K562 (cell line): Measurements from ENCODE around the gene GLI1. TPM values are rescaled to one million over a fixed set of nuclear protein-coding genes. Genes with fewer than 3 reads are reported as not detected.

ENCODE experiments used
- ARID1B ChIP-seq: fragments of 450-650 bp; IDR thresholded peaks from 2 replicates; pipeline ENCODE4 v1.6.1; 2016; ENCODE audit warnings: antibody characterized with exemption, mild to moderate bottlenecking, inconsistent platforms
- CBX8 ChIP-seq: fragments of 200-600 bp; sonication (generic); IDR thresholded peaks from 2 replicates; pipeline ENCODE4 v1.6.1; 2012; ENCODE audit warnings: borderline replicate concordance, mixed run types, low read depth, mild to moderate bottlenecking, moderate library complexity, mixed read lengths, low read length, control low read depth, inconsistent platforms; ENCODE audit not compliant: poor library complexity, severe bottlenecking; ENCODE audit errors: extremely low read depth
- CTBP1 ChIP-seq: fragments of 450-650 bp; IDR thresholded peaks from 2 replicates; pipeline ENCODE4 v1.6.1; 2016; ENCODE audit warnings: borderline replicate concordance
- GTF2A2 ChIP-seq: IDR thresholded peaks from 2 replicates; pipeline ENCODE4 v1.6.1; 2016; ENCODE audit warnings: mild to moderate bottlenecking, missing genetic modification characterization, missing compliant biosample characterization
- NR2C2 ChIP-seq, 2 experiments: fragments of 200-800 bp in 1 of 2; sonication (Bioruptor generic) in 1 of 2; sonication (generic) in 1 of 2; formaldehyde crosslinking in 1 of 2; IDR thresholded peaks; 2 replicates each; pipeline versions ENCODE4 v1.6.1 to v1.8.0; 2016 to 2022; ENCODE audit warnings: mild to moderate bottlenecking in 1 of 2, missing compliant biosample characterization in 1 of 2, missing genetic modification characterization in 1 of 2, missing genetic modification reagents in 1 of 2
- POLR2B ChIP-seq: fragments of 450-650 bp; IDR thresholded peaks from 2 replicates; pipeline ENCODE4 v1.6.1; 2018; ENCODE audit warnings: low read depth; ENCODE audit not compliant: partially characterized antibody
- PPARD ChIP-seq: fragments of 250-450 bp; sonication (Bioruptor Pico); IDR thresholded peaks from 2 replicates; pipeline ENCODE4 v1.8.0; 2022; ENCODE audit warnings: inconsistent platforms, mild to moderate bottlenecking, moderate library complexity
- SAP30 ChIP-seq: fragments of 200-600 bp; sonication (generic); IDR thresholded peaks from 2 replicates; pipeline ENCODE4 v1.6.1; 2012; ENCODE audit warnings: borderline replicate concordance, low read depth, mild to moderate bottlenecking, moderate library complexity, low read length, control low read depth, inconsistent platforms; ENCODE audit not compliant: insufficient read depth, poor library complexity, severe bottlenecking
- SMAD4 ChIP-seq: fragments of 250-450 bp; sonication (Bioruptor Pico); conservative IDR thresholded peaks from 2 replicates; pipeline ENCODE4 v1.8.0; 2021; ENCODE audit warnings: inconsistent platforms, mild to moderate bottlenecking, moderate library complexity
- SOX6 ChIP-seq: fragments of 450-650 bp; IDR thresholded peaks from 2 replicates; pipeline ENCODE4 v1.6.1; 2014; ENCODE audit warnings: mild to moderate bottlenecking
- ZNF707 ChIP-seq: fragments of 250-450 bp; sonication (Bioruptor Pico); conservative IDR thresholded peaks from 2 replicates; pipeline ENCODE4 v1.8.0; 2022; ENCODE audit warnings: inconsistent platforms, mild to moderate bottlenecking, moderate library complexity
- polyA plus RNA-seq, 8 experiments: library from polyadenylated mRNA; depleted of rRNA in 4 of 8; stranded (reverse) in 5 of 8; unstranded in 3 of 8; fragments of >200 nt; fragmentation: Nextera tagmentation in 2 of 8; fragmentation: Illumina TruSeq in 1 of 8; extraction: Ambion mirVana in 2 of 8; extraction: Trizol in 1 of 8; gene quantifications; 2 replicates each; pipeline versions ENCODE4 v1.2.1 to v1.2.3, GENCODE V29; 2011 to 2014; ENCODE audit warnings: inconsistent platforms in 1 of 8, missing spikeins in 1 of 8
- total RNA-seq, 7 experiments: library from RNA; depleted of rRNA in 6 of 7; stranded (reverse); fragments of >200 nt in 6 of 7; fragmentation: Illumina TruSeq in 2 of 7; extraction: Trizol in 2 of 7; gene quantifications; 2 replicates each; pipeline versions ENCODE4 v1.2.1 to v1.2.3, GENCODE V29; 2011 to 2021; ENCODE audit warnings: low replicate concordance in 1 of 7
- TF ChIP-seq, protein P1 (sequence below): fragments of 250-450 bp; sonication (Bioruptor Pico); IDR thresholded peaks from 2 replicates; pipeline ENCODE4 v1.5.1; 2021; ENCODE audit warnings: mild to moderate bottlenecking
- TF ChIP-seq, protein P2 (sequence below), 2 experiments: IDR thresholded peaks; 2 replicates each; pipeline ENCODE4 v1.6.1; 2011; ENCODE audit warnings: borderline replicate concordance in 1 of 2, control low read depth in 1 of 2, low read depth in 1 of 2, low read length in 1 of 2, mild to moderate bottlenecking in 1 of 2, mixed read lengths in 1 of 2, moderate library complexity in 1 of 2; ENCODE audit not compliant: insufficient read depth in 1 of 2, insufficient read length in 1 of 2, poor library complexity in 1 of 2, severe bottlenecking in 1 of 2; ENCODE audit errors: extremely low read depth in 1 of 2
- TF ChIP-seq, protein P3 (sequence below): sonication (generic); formaldehyde crosslinking; IDR thresholded peaks from 2 replicates; pipeline ENCODE4 v1.8.1; 2023; ENCODE audit warnings: mild to moderate bottlenecking, missing genetic modification reagents, moderate library complexity
- TF ChIP-seq, protein P4 (sequence below): fragments of 450-650 bp; formaldehyde crosslinking; conservative IDR thresholded peaks from 2 replicates; pipeline ENCODE4 v1.4.0; 2022; ENCODE audit warnings: mild to moderate bottlenecking, missing genetic modification characterization

Gene GLI1
- total and polyA plus RNA-seq, 9 of the 15 experiments (the other 6 are each of a cell fraction or from before 2014, with no cell fraction given) = 0.24 to 3.7 (median 0.61) TPM

DNA sequence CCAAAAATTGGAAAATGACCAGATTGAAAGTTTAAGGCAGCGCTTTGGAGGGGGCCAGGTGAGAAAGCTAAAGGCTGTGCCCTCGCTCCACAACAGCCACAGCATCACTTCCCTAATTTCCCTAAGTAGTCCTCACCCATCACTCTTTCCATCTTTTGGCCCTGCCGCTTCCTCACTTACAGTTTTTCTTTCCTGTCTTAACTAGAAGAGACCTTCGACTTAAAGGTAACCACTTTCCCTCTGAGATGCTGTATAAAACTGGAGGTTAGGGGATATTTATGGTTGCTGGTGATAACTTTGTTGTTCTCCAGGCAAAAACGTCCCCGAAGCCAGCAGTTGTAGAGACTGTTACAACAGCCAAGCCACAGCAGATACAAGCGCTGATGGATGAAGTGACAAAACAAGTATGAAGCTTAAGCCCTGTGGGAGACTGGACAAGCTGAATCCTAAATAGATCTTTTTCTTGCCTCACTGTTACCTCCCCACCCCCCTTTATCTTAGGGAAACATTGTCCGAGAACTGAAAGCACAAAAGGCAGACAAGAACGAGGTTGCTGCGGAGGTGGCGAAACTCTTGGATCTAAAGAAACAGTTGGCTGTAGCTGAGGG is 56.5 kb downstream of the GLI1 start (continued):
- TF ChIP-seq POLR2B (peak; percentile 78), NR2C2 (CRISPR knock-in tag; IDR thresholded peaks at IDR 0.05) (no peak), NR2C2 (tag; IDR thresholded peaks at IDR 0.05) (peak; percentile 46; the same call in 1 of the 2 replicates), CTBP1 (peak; percentile 80), ARID1B (no peak; the same call in none of the 2 replicates), CBX8 (no peak), PPARD (CRISPR knock-in tag) (no peak), GTF2A2 (tag) (no peak), SOX6 (0 out of 2 replicates have a peak, but pooled peaks have one; percentile 28), SMAD4 (CRISPR knock-in tag) (no peak), SAP30 (no peak), ZNF707 (no peak)
- TF ChIP-seq, protein P1, sequence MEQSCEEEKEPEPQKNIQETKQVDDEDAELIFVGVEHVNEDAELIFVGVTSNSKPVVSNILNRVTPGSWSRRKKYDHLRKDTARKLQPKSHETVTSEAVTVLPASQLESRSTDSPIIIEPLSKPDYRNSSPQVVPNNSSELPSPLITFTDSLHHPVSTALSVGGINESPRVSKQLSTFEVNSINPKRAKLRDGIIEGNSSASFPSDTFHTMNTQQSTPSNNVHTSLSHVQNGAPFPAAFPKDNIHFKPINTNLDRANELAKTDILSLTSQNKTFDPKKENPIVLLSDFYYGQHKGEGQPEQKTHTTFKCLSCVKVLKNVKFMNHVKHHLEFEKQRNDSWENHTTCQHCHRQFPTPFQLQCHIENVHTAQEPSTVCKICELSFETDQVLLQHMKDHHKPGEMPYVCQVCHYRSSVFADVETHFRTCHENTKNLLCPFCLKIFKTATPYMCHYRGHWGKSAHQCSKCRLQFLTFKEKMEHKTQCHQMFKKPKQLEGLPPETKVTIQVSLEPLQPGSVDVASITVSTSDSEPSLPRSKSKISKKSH (CRISPR knock-in tag) = no peak
- TF ChIP-seq, protein P2, sequence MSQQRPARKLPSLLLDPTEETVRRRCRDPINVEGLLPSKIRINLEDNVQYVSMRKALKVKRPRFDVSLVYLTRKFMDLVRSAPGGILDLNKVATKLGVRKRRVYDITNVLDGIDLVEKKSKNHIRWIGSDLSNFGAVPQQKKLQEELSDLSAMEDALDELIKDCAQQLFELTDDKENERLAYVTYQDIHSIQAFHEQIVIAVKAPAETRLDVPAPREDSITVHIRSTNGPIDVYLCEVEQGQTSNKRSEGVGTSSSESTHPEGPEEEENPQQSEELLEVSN (IDR thresholded peaks at IDR 0.05; ENCODE audit: borderline replicate concordance in 1 of 2, extremely low read depth in 1 of 2, insufficient read depth in 1 of 2, insufficient read length in 1 of 2, low read depth in 1 of 2, low read length in 1 of 2, poor library complexity in 1 of 2, severe bottlenecking in 1 of 2) = no peak
- TF ChIP-seq, protein P3, sequence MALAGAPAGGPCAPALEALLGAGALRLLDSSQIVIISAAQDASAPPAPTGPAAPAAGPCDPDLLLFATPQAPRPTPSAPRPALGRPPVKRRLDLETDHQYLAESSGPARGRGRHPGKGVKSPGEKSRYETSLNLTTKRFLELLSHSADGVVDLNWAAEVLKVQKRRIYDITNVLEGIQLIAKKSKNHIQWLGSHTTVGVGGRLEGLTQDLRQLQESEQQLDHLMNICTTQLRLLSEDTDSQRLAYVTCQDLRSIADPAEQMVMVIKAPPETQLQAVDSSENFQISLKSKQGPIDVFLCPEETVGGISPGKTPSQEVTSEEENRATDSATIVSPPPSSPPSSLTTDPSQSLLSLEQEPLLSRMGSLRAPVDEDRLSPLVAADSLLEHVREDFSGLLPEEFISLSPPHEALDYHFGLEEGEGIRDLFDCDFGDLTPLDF (CRISPR knock-in tag) = no peak
- TF ChIP-seq, protein P4, sequence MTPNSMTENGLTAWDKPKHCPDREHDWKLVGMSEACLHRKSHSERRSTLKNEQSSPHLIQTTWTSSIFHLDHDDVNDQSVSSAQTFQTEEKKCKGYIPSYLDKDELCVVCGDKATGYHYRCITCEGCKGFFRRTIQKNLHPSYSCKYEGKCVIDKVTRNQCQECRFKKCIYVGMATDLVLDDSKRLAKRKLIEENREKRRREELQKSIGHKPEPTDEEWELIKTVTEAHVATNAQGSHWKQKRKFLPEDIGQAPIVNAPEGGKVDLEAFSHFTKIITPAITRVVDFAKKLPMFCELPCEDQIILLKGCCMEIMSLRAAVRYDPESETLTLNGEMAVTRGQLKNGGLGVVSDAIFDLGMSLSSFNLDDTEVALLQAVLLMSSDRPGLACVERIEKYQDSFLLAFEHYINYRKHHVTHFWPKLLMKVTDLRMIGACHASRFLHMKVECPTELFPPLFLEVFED (CRISPR knock-in tag) = peak; percentile 96
